Daoy (cell line): ENCODE data around the gene ARHGDIA. TPM values are rescaled to one million over a fixed set of nuclear protein-coding genes. Genes with fewer than 3 reads are reported as not detected.

ENCODE experiments used
- DNase-seq: peaks from one replicate; pipeline ENCODE4 v3.0.0-alpha.2; 2015; ENCODE audit warnings: low read depth
- total RNA-seq: library from RNA; depleted of rRNA; stranded (reverse); fragments of >200 nt; shearing (Covaris generic); gene quantifications from 2 replicates; pipeline ENCODE4 v1.2.3, GENCODE V29; 2014

The ARHGDIA gene
- total RNA-seq, 1 experiment from 2014 or later, result 138 TPM

DNA sequence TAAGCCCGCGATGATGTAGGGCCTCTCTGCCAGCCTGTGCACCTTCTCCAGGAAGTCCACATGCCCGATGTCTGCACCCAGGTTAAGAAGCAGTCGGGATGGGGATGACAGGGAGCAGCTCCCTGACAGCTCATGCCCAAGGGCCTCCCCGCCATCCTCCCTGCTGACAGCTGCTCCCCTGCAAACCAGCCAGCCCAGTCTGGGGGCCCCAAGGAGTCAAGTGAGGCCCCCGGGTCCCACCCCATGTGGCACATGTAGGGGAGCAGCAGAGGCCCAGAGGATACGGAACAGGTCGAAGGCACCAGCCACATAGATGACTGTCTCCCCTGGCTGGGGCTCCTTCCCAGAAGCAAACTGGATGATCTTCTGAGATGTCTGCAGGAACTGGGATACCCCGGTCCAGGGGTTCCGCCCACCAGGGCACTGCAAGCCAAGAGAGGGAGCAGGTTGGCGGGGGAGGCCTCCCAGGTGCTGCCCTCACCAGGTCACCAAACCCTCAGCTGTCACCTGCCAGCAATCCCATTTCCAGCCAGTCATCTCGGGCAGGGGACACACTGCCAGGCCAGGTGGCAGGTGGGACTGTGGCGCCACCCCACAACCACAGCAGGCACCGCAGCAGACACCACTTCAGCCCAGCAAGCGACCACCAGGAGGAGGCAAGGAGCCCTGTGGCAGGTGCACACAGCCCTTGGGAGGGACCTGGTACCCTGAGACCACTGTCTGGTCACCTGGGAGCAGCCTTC, 35.5 kb upstream of the ARHGDIA start:
- DNase-seq, result no peak

DNA sequence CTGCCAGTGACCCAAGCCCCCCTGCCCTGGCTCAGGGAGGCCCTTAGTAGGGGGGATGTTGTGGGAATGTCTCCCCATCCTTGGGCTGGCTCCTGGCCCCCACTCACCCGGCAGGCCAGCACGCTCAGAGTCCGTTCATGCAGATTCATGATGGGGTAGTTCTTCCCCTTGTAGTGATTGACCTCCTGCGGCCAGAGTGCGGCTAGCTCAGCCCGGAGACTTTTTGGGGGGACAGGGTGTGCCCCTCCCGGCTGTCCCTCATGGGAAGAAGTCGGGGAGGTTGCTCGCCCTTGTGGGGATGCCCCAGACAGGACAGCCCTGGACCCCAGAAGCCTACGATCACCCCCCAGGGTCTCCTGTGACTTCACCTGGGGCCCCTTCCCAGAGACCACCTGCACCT, 34.9 kb upstream of the ARHGDIA start:
- DNase-seq, result no peak

DNA sequence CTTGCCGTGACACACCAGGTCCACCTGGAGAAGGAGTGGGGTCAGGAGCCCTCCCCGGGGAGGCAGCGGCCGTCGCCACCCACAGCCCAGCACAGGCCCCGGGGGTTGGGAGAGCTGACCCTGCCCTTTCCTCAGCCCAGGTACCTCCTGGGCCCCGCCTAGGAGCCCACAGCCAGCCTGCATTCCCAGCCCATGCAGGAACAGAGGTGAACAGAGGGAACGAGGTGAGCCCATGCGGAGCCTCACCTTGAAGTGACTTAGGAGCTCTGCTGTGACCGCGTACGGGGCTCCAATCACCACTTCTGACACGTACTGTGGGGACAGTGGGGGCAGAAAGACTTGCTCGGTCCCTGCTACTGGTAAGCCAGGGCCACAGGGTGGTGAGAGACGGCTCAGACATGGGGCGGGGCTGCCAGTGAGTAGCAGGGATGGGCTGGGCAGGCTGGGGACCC, 34.3 kb upstream of the ARHGDIA start:
- no peak for DNase-seq

DNA sequence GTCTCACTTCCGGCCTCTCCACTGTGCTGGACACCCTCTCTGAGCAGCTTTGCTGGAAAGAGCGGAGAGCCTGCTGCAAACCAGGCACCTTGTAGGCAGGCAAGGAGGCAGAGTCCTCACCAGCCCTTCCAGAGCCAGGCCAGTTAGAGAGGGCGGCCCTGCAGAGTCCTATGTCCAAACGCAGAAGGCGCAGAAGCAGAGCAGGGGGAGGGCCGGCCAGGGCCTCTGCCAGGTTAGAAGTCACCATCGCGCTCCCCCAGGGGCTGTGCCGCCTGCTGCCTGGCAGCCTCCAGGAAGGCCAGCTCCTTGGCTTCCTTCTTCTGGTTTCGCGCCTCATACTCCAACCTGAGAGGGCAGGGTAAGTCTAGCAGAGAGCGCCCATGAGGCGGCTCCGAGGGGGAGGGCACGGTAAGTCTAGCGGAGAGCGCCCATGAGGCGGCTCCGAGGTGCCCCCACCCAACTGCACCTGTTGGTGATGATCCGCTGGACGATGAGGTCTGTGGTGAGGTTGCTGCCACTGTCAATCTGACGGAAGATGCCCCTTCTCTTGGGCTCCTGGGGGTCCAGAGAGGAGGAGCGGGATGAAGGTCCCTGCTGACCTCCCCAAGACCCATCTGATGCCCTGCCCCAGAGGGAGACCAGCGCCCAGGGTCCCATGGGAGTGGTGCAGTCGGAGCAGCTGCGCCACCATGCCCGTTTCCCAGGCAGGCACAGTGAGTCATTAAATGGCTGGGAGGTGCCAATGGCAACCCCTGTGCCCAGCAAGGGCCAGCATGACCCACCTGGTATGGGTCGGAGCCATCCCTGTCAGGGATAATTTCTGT, 33.7 kb upstream of the ARHGDIA start:
- DNase-seq, result no peak

DNA sequence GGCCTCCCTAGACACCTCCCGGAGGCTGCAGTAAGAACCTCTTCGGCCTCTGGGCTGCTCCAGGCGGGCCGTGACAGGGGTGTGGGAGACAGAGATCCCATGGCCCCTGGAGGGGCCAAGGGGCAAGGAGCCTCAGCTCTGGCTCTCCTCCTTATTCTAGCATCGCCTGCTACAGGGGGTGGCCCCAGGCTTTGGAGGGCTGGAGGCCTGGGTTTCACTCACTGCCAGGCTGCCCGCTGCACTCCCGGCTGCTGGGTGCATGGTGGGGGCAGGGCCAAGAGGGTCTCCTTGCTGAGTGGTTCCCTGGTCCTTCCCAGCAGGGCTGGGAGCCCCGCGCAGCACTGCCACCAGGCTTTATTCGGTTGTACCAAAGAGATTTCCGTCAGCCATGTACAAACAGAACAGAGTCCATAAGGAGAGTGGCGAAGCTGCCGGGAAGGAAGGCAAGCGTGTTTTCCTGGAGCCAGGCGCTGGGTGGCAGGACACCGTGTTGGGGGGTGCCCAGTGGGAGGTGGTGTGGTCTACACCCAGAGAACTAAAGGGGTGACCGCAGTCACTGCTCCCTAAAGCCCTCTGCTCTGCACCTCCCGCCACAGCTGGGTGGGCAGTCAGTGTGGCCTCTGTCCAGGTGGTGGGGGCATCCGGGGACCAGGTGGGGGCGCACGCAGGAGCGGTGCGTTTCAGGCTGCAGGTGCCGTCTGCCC, 32.9 kb upstream of the ARHGDIA start:
- no peak for DNase-seq

DNA sequence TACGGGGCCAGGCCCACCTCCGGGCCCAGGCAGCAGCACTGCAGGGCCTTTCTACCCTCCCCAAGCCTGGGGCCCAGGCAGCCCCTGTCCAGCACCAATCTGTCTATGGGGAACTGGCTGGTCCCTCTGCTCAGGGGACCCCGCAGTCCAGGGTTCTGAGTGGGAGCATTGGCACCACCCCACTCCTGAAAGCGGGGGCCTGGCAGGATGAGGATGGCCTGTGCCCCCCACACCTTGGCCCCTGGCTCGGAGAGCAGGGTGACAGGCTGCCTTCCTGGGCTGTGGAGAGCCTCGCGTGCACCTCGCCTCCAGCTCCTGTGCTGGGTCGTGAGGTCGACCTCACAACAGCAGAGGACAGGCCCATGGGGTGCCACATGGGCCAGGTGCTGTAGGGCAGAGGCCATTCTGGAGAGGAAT, 32.3 kb upstream of the ARHGDIA start:
- no peak for DNase-seq

DNA sequence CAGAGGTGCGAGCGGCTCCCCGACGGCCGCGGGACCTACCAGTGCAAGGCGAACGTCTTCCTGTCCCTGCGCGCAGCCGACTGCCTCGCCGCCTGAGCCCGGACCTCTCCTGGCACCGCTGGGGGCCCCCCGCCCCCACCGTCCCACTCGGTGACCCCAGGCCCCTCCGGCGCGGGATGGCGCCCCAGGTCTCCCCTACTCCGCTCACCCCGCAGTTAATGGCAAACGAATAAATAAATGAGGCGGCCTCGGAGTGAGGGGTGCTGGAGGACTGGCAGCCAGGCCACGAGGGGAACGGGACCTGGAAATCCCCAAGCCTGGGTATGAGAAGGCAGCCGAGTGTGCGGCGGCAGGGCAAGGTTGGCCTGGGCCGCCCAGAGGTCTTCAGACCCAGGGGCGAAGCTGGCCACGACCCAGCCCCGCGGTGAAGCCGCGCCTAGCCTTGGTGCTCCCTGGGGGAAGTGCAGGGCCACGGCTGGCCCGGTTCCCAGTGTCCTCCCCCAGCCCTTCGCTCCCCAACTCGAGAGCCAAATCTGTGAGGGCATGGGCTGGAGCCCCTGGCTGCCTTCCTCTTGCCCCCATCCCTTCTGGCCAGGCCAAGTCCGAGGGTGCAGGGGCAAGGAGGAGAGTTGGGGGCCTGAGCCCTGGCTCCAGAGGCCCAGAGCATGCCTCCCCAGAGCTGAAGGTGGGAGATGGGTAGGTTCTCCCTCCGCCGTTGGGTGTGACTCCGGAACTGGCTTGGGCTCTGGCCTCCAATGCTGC, 31.7 kb upstream of the ARHGDIA start:
- DNase-seq, result no peak

DNA sequence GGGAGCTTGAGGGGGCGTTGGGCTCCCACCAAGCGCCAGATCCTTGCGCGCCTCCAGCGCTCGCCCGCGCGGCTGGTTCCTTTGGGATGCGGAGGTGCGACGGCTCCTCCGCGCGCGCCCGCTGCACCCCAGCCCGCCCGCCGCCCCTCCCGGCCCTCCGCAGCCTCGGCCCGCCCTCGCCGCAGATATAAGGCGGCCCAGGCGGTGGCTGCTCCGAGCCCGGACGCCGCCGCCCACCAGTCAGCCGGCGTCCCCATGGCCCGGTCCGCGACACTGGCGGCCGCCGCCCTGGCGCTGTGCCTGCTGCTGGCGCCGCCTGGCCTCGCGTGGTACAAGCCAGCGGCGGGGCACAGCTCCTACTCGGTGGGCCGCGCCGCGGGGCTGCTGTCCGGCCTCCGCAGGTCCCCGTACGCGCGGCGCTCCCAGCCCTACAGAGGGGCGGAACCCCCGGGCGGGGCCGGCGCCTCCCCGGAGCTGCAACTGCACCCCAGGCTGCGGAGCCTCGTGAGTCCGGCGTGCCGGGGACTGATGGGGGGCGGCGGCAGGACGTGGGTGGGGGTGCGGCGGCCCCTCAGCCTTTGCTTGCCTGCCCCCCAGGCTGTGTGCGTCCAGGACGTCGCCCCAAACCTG, 31.0 kb upstream of the ARHGDIA start, which contains the start of gene NPB:
TSS of gene NPB (plus strand) at position 216 of the 630 bp plus-strand sequence. CDS start at position 256, 40 bp downstream.
- no peak for DNase-seq

DNA sequence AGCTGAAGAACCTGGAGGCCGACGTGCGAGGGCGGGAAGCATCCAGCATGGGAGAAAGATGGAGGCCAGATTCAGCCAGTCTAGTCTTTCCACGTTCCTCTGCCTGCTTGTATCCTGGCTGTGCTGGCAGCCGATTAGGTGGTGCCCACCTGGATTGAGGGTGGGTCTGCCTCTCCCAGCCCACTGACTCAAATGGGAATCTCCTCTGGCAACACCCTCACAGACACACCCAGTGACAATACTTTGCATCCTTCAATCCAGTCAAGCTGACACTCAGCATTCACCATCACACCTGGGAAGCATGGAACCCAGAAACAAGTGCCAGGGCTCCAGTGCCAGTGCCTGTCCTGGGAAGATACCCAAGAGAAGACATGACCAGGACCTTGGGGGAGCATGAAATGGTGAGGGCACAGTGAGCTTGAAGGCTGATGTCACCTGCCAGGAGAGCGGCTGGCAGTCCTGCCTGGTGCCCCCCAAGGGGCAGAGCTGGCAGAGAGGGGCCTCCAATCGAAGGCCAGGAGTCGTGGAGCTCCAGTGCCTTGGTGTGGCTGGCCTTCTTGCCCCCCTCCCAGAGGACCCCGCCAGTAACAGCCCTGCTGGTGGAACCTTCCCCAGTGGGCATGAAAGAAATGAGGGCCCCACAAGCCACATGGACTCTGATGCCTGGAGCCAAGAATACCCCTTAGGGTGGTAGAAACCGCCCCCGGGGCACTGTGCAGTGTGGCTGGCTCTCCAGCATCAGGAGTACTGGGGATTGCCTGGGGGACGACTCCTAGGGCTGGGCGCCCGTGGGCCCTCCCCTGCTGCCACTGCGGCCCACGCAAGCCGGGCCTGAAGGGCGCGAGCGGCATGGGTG, 30.3 kb upstream of the ARHGDIA start:
- no peak for DNase-seq

DNA sequence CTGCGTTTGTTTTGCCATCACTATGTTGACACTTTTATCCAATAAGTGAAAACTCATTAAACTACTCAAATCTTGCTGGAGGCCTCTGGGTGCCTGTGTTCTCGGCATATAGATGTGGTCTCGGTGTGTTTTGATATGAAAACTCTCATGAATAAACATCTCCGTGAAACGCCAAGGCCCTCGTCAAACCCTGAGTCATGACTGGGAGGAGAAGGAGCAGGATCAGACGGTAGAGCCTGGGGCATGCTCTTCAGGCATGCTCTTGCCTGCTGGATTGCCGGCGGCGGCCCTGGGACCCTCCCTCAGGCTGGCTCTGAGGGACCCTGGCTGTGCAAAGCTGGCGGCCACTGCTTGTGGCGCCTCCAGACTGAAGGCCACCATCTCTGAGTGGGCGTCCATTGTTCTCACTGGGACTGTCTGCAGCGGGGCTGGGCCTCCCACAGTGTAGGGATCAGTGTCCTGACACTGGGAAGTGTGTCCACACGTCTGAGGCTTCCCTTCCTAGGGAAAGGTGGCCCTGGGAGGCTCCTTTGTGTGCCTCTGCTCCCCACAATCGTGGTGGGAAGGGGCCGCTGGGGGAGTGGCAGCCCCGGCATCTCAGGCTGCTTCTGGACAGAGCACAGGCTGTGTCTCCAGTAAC, 29.2 kb upstream of the ARHGDIA start:
- no peak for DNase-seq

DNA sequence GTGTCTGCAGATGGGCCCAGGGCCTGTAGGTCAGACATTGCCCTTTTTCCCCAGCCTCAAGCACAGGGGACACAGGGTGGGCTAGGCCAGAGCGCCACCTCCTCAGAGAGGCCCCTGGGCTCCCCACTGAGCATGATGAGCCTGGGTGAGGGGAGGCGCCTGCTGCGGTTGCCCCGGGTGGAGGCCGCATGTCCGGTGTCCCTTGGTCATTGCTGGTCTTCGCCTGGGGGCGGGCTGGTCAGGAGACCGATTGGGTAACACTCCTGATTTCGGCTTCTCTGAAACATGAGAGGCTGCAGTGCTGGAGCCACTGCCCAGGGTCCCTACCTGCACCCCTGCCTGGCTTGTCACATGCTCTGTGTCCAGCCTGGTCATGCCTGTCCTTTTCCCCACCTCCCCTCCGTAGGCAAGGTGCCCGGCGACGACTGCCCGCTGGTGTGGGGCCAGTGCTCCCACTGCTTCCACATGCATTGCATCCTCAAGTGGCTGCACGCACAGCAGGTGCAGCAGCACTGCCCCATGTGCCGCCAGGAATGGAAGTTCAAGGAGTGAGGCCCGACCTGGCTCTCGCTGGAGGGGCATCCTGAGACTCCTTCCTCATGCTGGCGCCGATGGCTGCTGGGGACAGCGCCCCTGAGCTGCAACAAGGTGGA, 28.5 kb upstream of the ARHGDIA start:
- DNase-seq, result no peak

DNA sequence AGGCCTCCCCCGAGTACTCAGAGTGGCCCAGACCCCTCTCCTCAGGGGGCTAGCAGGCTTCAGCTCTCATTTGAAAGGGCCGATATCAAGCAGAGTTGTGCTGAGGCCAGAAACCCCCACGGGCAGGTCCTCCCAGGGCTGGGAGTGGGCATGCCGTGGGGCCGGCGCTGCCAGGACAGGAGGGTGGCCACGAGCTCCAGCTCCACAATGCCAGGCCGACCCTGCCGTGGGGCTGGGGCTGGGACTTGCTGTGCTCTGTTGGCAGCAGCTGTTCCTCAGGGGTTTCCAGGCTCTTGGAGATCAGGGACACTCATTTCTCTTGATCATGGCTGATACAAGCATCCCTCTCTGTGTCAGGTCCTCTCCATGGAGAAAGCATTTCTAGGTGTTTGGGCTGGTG, 27.7 kb upstream of the ARHGDIA start:
- DNase-seq, result no peak

DNA sequence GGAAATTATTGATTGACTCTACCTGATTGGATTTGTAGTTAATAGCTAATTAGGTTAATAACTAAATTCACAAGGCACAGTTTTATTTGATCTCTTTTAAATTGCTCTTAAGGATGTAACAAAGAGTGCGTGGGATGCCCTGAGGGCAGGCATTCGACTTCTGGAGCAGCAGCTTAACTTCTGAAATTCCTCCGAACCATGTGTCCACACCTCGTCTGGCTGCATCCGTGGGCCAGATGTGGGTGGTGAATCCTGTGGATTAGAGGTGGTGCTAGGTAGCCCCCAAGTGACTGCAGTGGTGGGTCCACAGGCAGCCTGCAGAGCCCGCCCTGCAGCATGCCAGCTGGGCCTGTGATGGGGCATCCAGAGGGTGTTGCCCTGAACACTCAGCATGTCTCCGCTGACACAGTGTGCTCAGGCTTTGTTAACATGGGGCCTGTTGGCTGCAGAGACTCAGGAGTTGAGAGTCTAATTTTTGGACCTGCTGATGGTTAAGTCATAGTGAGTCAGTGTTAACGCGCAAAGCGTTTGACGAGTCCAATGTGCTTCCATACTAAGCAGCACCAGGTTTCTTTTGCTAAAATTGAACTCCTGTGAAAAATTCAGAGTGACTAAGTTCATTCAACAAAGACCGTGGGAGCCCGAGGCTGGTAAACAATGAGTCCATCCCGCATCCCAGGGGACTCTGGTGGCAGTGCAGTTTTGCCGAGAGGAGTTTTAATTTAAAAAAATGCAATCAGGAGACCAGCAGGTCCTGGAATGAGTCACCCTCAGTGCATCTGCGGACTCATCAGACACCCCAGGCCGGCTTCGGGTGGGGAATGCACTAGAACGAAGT, 27.1 kb upstream of the ARHGDIA start:
- DNase-seq, result peak; percentile 94

DNA sequence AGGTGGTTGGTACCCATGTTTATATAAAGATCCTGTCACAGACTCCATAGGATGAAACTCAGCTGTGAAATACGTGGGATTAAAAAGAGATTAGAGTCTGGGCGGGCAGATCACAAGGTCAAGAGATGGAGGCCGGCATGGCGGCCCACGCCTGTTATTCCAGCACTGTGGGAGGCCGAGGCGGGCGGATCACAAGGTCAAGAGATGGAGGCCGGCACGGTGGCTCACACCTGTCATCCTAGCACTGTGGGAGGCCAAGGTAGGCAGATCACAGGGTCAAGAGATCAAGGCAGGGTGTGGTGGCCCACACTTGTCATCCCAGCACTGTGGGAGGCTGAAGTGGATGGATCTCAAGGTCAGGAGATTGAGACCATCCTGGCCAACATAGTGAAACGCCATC, 24.3 kb upstream of the ARHGDIA start:
- no peak for DNase-seq

DNA sequence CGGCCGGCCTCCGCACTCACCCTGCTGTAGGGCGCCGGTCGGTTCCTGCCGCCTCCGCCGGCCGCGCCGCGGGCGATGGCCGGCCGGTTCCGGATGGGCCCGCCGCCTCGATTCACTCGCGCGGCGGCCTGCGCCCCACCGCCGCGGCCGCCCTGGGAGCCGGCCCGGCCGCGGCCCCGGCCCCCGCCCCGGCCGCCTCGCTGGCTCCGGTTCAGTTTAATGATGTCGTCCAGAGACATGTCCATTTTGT, 20.1 kb upstream of the ARHGDIA start:
- no peak for DNase-seq

DNA sequence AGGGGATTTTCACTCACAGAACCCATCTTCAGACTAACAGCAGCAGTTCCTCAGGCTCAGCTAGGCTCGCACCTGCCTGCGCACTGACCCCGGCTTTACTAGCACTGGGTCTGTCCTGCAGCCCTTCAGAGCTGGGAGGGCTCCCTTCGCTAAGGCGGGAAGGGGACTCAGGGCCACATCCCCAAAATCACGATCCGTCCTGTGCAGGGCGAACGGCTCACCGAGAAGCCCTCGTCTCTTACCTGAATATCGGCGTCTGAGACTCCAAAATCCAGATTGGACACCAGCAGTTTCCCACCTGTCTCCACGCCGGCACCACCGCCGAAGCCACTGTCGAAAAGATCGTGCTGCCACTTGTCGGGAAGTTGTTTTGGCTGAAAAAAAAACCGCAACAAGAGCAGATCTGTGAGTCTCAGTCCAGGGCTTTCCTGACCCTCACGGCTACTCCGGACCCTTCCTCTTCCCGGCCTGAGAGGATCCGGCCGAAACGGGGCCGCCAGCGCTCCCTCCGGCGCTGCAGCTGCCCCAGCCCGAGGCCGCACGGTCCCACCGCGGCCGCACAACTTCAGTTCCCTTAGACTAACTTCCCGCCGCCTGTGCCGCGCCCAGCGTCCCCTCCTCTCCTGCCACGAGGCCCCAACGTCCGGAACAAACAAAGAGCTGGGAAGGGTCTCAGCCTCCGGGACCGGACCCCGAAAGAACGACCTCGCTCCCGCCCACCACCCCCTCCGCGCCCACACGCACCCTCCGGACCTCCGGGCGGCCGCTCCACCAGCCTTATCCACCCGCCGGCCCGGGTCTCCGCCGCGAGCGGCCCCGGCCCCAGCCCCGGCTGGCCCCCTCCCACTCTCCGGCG, 19.5 kb upstream of the ARHGDIA start:
- no peak for DNase-seq

DNA sequence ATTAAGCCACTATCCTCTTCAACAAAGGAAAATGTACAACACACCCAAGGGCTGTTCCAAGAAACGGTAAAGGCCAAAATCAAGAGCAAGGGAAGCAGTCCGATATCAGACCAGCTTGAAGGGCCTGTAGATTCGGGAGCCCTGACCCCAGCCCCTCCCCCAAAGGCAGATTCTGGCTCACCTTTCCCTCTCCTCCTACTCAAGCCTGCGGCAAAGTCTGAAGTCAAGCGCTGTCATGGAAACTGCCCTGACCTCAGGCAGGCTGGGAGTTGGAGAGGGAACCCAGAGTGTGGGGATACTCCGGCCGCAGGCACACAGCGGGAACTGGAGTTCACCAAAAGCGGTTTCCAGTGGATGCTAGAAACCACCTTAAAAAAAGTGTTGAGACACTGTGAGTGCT, 18.5 kb upstream of the ARHGDIA start:
- no peak for DNase-seq
